ENCODE results near the gene P3H3.

The P3H3 gene

DNA sequence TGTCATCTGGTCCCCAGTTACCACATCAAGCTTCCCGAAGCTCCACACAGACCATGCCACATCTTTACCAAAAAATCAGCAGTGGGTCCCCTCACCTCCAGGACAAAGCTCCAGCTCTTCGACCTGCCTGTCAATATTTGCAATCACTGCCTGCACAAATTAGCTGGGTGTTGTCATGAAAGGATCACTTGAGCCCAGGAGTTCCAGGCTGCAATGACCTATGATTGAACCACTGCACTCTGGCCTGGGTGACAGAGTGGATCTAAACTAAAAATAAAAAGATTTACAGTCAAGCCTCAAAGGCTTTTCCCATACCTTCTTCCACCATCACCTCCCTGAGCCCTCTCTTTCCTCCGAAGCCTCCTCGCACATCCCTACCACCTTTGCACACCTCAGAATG, 31.6 kb upstream of the P3H3 start:
- TF ChIP-seq, protein P1, sequence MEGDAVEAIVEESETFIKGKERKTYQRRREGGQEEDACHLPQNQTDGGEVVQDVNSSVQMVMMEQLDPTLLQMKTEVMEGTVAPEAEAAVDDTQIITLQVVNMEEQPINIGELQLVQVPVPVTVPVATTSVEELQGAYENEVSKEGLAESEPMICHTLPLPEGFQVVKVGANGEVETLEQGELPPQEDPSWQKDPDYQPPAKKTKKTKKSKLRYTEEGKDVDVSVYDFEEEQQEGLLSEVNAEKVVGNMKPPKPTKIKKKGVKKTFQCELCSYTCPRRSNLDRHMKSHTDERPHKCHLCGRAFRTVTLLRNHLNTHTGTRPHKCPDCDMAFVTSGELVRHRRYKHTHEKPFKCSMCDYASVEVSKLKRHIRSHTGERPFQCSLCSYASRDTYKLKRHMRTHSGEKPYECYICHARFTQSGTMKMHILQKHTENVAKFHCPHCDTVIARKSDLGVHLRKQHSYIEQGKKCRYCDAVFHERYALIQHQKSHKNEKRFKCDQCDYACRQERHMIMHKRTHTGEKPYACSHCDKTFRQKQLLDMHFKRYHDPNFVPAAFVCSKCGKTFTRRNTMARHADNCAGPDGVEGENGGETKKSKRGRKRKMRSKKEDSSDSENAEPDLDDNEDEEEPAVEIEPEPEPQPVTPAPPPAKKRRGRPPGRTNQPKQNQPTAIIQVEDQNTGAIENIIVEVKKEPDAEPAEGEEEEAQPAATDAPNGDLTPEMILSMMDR (IDR thresholded peaks at IDR 0.05; ENCODE audit: low read depth, low read length, missing control alignments) = no peak
- in situ Hi-C loops (cut with HindIII; ENCODE audit: low sequenced_read_pairs) = loop anchor here (5.0 to 10.0 kb wide), 2 partner anchors 69 to 162 kb away; partner anchors contain the start of gene LPAR5

DNA sequence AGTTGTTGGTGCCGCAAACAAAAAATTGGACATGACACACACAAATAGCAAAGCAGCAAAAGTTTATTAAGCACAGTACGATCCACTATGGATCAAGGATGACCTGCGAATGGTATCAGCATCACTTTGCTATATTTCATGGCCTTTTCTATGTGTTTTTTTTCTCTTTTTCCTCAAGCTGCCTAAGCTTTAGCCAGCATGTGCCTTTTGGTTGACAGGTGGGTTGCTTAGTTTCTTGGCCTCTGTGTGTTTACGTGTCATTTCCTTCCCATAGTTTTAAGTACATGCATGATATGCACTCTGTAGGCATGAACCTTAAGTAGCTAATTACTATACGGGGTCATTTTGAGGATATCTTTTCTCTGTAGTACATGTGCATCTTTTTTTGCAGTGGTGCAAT, 29.1 kb upstream of the P3H3 start:
- no peak overlapping the region for H3K4me3 ChIP-seq (ENCODE audit: low read depth, low read length)
- in situ Hi-C loops (cut with HindIII; ENCODE audit: low sequenced_read_pairs) = loop anchor here (5.0 to 10.0 kb wide), 2 partner anchors 72 to 164 kb away; partner anchors contain the start of gene LPAR5
- TF ChIP-seq, protein P1 (IDR thresholded peaks at IDR 0.05; ENCODE audit: low read depth, low read length, missing control alignments) = no peak
- DNase-seq (ENCODE audit: low read depth) = no peak

More for the DNA sequence above, 31.6 kb upstream of the P3H3 start:
- no peak overlapping the region for H3K4me3 ChIP-seq (ENCODE audit: low read depth, low read length)
- DNase-seq (ENCODE audit: low read depth) = no peak

DNA sequence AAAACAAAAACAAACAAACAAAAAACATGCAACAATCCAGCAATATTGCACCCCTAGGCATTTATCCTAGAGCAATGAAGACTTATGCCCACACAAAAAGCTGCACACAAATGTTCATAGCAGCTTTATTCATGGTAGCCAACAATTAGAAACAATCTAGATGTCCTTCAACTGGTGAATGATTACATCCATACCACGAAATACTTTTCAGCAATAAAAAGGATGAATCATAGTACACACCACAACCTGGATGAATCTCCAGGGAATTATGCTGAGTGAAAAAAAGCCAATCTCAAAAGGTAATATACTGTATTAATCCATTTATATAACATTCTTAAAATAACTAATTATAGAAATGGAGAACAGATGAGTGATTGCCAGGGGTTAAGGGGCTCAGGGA, 21.0 kb upstream of the P3H3 start:
- in situ Hi-C loops (cut with HindIII; ENCODE audit: low sequenced_read_pairs) = no loop called here
- TF ChIP-seq, protein P1 (IDR thresholded peaks at IDR 0.05; ENCODE audit: low read depth, low read length, missing control alignments) = no peak
- no peak for DNase-seq (ENCODE audit: low read depth)
- H3K4me3 ChIP-seq (ENCODE audit: low read depth, low read length) = no peak overlapping the region

DNA sequence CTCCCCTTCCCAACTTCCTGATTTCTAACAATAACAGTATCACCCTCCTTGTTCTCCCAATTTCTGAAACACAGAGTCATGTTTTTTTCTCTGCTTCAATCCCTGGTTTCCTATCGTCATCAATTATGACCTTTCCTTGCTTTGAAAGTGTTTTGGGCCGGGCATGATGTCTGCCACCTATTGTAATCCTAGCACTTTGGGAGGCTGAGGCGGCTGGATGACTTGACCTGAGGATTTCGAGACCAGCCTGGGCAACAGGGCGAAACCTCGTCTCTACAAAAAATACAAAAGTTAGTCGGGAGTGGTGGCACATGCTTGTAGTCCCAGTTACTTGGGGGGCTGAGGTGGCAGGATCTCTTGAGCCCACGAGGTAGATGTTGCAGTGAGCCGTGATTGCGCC, 19.2 kb upstream of the P3H3 start:
- TF ChIP-seq, protein P1 (IDR thresholded peaks at IDR 0.05; ENCODE audit: low read depth, low read length, missing control alignments) = no peak
- no peak overlapping the region for H3K4me3 ChIP-seq (ENCODE audit: low read depth, low read length)
- DNase-seq (ENCODE audit: low read depth) = no peak
- in situ Hi-C loops (cut with HindIII; ENCODE audit: low sequenced_read_pairs) = no loop called here

DNA sequence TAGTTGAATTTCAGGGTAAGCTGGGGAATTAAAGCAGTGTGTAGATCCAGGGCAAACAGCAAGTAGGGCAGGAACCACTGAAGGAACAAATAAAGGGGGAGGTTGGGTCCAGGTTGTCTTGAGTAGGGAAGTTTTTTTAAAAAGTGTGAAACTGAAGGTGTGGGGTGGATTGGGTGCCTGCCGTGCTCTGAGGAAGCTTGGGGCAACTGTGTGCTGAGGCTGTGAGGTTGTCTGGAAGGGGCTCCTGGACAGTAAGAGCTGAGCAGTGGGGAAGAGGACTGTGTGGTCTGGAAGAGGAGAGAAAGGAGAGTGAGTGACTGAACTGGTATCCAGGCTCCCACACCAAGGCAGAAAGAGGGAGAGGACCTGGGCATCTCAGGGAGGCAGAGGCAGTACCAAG, 17.4 kb upstream of the P3H3 start:
- no peak overlapping the region for H3K4me3 ChIP-seq (ENCODE audit: low read depth, low read length)
- TF ChIP-seq, protein P1 (IDR thresholded peaks at IDR 0.05; ENCODE audit: low read depth, low read length, missing control alignments) = no peak
- DNase-seq (ENCODE audit: low read depth) = no peak
- in situ Hi-C loops (cut with HindIII; ENCODE audit: low sequenced_read_pairs) = loop anchor here (5.0 kb wide), 1 partner anchor 43 kb away; the partner anchor contains the start of gene PTMS

DNA sequence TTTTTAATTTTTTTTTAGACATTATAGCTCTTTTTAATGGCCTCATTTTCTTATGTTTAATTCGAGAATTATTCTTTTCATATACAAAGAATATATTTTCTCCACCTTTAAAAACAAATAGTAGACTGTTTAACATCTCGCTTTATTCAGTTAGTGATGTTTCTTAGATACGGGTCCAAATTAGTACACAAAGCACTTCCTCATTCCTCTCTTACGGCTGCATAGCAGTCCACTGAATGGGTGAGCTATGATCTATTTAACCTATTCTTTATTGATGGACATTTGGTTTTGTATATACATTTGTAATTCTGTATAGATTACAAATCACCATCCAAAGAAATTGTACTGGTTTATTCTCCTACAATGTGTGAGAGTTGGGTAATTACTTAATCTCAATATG, 14.8 kb upstream of the P3H3 start:
- in situ Hi-C loops (cut with HindIII; ENCODE audit: low sequenced_read_pairs) = loop anchor here (5.0 kb wide), 1 partner anchor 46 kb away; the partner anchor contains the start of gene PTMS
- H3K4me3 ChIP-seq (ENCODE audit: low read depth, low read length) = no peak overlapping the region
- TF ChIP-seq, protein P1 (IDR thresholded peaks at IDR 0.05; ENCODE audit: low read depth, low read length, missing control alignments) = no peak
- no peak for DNase-seq (ENCODE audit: low read depth)

Measured in astrocyte of the cerebellum (primary cell).